Choroid plexus epithelial cell (primary cell): ENCODE data around the gene AGPAT4.

ENCODE experiments used
- DNase-seq: peaks from one replicate; pipeline ENCODE4 v3.0.0-alpha.2; 2010; ENCODE audit warnings: low read depth
- H3K4me3 ChIP-seq: 2 replicates; pipeline ENCODE4 v1.5.1; 2011; ENCODE audit warnings: low read depth, mild to moderate bottlenecking, control low read depth, low read length, moderate library complexity
- TF ChIP-seq, protein P1 (sequence below): conservative IDR thresholded peaks from 2 replicates; pipeline ENCODE4 v1.5.1; 2011; ENCODE audit warnings: low read depth, mild to moderate bottlenecking, control low read depth, inconsistent platforms, low read length, moderate library complexity

The AGPAT4 gene

DNA sequence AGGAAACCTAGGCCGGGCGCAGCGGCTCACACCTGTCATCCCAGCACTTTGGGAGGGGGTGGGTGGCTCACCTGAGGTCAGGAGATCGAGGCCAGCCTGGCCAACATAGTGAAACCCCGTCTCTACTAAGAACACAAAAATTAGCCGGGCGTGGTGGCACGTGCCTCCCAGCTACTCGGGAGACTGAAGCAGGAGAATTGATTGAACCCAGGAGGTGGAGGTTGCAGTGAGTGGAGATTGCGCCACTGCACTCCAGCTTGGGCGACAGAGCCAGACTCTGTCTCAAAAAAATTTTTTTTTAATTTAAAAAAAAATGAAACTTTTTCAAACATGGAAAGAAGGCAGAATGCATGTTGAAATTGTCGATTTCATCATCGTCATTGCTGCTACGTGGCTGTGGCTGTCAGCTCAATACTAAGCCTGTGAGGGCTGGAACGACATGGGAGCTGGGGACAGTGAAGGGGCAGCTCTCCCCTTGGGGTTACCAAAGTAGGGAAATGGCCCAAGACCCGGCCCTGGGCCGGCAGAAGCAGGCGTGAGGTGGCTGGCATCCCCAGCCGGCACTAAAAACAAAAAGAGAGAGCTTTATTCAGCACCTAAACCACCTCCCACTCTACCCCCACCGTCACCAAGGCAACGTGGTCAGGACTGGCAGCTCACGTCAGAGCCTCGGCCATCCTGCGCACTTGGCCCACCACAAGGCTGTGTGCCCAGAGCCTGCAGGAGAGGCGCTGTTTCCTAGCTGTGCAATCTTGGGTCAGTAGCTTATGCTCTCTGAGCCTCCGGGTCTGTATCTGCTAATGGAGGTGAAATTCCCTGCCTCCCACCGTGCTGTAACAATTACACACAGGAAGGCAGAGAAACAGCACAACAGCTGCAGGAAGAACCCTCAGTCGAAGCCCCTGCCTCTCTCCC lies 30.8 kb downstream of the AGPAT4 start:
- H3K4me3 ChIP-seq: no peak overlapping the region
- DNase-seq: no peak
- TF ChIP-seq, protein P1, sequence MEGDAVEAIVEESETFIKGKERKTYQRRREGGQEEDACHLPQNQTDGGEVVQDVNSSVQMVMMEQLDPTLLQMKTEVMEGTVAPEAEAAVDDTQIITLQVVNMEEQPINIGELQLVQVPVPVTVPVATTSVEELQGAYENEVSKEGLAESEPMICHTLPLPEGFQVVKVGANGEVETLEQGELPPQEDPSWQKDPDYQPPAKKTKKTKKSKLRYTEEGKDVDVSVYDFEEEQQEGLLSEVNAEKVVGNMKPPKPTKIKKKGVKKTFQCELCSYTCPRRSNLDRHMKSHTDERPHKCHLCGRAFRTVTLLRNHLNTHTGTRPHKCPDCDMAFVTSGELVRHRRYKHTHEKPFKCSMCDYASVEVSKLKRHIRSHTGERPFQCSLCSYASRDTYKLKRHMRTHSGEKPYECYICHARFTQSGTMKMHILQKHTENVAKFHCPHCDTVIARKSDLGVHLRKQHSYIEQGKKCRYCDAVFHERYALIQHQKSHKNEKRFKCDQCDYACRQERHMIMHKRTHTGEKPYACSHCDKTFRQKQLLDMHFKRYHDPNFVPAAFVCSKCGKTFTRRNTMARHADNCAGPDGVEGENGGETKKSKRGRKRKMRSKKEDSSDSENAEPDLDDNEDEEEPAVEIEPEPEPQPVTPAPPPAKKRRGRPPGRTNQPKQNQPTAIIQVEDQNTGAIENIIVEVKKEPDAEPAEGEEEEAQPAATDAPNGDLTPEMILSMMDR: no peak

GRCh38 chr6:161242113-161242512 lies 31.7 kb downstream of the AGPAT4 start:
- H3K4me3 ChIP-seq: no peak overlapping the region
- TF ChIP-seq, protein P1: no peak
- no peak for DNase-seq

GRCh38 chr6:161239001-161239400 lies 34.9 kb downstream of the AGPAT4 start:
- DNase-seq: no peak
- TF ChIP-seq, protein P1: no peak
- no peak overlapping the region for H3K4me3 ChIP-seq

GRCh38 chr6:161238500-161238899 lies 35.4 kb downstream of the AGPAT4 start:
- TF ChIP-seq, protein P1: no peak
- no peak for DNase-seq

DNA sequence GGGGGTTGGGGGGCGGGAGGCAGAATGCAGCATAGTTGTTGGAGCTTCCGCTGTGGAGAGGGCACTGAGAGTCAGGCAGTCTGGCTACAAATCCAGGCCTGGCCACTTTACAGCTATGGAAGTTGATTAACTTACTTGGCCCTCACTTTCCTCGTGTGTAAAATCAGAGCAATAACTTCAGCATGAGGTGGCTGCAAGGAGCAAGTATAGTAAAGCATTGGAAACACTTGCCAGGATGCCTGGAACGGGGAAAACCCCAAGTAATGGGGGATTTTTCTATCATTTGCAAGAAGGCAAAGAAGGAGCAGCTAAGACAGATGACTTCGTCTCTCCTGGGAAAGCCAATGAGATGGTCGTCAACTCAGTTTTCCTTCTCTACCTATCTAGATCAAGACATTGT lies 35.8 kb downstream of the AGPAT4 start:
- TF ChIP-seq, protein P1: no peak
- H3K4me3 ChIP-seq: no peak overlapping the region
- no peak for DNase-seq

More at GRCh38 chr6:161238500-161238899, 35.4 kb downstream of the AGPAT4 start:
- H3K4me3 ChIP-seq: no peak overlapping the region

GRCh38 chr6:161237176-161237575 lies 36.7 kb downstream of the AGPAT4 start:
- no peak for DNase-seq
- TF ChIP-seq, protein P1: no peak
- H3K4me3 ChIP-seq: no peak overlapping the region
